HG03558 (cell line): ENCODE results near the gene KASH5.

ENCODE experiments used
- ATAC-seq: cut with Tn5 transposase; IDR thresholded peaks from one replicate; pipeline ENCODE4 v1.9.1; 2021; ENCODE audit warnings: moderate number of reproducible peaks; ENCODE audit not compliant: unreplicated experiment; ENCODE audit errors: extremely low read depth

KASH5 gene

GRCh38 chr19:49393881-49394280 lies 5.8 kb downstream of the KASH5 start:
- ATAC-seq: no peak

- ATAC-seq: no peak
Measured at GRCh38 chr19:49395581-49396407, 7.7 kb downstream of the KASH5 start.

- ATAC-seq: no peak
Measured at GRCh38 chr19:49396738-49397505, 8.9 kb downstream of the KASH5 start.

GRCh38 chr19:49398001-49398615 lies 10.1 kb downstream of the KASH5 start:
- ATAC-seq: no peak

- no peak for ATAC-seq
Measured at GRCh38 chr19:49398931-49399330, 10.9 kb downstream of the KASH5 start.

- ATAC-seq: no peak
Measured at GRCh38 chr19:49400029-49400428, 12.0 kb downstream of the KASH5 start.

DNA sequence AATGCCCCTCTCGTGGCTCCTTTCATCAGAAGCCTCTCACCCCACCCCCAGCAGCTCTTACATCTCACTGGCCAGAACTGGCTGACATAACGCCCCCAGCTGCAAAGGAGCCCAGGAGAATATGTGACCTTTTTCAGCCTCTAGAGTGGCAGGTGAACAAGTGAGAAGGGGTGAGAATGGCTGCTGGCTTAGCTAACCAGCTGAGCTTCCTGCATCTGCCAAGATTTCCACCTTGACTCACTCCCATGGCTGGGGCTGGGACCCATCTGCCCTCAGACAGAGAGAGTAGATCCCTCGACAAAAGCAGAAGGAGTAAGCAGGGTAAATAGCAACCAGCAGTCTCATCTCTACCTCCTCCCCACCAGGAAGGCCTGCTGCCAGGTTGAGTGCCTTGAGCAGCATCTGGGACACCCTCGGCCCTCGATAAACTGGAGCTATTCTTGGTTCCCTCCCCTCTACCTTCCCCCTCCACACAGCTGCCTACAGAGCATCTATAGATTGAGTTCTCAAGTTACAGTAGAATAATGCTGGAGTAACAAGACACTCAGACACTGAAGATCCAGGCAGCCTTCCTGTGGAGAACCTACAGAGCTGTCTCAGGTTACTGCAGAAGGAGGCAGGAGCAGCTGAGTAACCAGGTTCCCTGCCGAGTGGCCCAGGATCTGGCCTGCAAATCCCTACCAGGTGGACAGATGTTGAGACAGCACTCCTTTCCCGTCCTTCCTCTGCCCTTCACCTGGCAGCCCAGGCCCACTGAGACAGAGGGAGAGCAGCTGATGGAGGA lies 15.5 kb downstream of the KASH5 start:
- no peak for ATAC-seq

DNA sequence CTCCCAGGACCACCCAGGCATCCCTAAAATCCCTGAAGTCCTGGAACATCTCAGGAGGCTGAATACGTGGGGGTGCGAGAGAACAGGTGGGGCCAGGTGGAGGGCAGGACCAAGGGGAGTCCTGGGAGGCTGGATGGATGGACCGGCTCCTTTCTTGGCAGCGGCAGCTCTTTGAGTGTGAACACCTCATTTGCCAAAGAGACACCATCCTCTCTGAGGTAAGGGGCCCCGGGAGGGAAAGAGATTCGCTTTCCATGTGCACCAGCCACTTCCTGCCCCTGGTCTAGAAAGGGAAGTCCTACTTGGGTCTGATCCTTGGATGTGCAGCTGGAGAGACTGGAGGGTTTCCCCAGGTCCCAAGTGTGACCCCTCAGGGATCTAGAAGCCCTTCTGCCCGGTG lies 19.0 kb downstream of the KASH5 start:
- ATAC-seq: no peak

GRCh38 chr19:49407482-49408015 lies 19.5 kb downstream of the KASH5 start:
- ATAC-seq: no peak

GRCh38 chr19:49408816-49409440 lies 20.9 kb downstream of the KASH5 start:
- ATAC-seq: no peak

GRCh38 chr19:49409441-49410029 lies 21.5 kb downstream of the KASH5 start:
- no peak for ATAC-seq

DNA sequence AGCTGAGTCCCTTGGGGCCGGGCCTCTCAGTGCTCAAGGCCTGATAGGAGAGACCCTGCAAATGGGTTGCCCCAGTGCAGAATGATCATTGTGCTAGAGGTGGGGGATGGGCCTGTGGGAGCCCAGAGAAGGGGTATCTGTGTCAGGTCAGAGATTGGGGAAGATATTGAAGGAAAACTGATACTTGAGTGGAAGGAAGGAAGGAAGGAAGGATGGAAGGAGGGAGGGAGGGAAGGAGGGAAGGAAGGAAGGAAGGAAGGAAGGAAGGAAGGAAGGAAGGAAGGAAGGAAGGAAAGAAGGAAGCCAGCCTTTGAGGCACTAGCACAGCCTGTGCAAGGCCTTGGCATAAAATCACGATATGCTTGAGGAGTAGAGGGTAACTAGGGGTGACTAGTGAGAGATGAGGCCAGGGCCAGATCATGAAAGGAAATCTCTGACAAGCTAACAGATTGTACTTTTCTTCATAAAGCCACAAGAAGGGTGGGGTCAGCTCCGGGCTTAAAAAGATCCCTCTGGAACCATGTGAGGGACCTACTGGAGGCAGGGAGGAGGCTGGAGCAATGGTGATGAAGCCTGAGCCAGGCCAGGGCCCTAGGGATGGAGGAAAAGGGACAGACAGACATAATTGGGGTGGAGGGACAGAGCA lies 23.8 kb downstream of the KASH5 start:
- ATAC-seq: no peak

GRCh38 chr19:49413348-49413747 lies 25.3 kb downstream of the KASH5 start:
- ATAC-seq: no peak

DNA sequence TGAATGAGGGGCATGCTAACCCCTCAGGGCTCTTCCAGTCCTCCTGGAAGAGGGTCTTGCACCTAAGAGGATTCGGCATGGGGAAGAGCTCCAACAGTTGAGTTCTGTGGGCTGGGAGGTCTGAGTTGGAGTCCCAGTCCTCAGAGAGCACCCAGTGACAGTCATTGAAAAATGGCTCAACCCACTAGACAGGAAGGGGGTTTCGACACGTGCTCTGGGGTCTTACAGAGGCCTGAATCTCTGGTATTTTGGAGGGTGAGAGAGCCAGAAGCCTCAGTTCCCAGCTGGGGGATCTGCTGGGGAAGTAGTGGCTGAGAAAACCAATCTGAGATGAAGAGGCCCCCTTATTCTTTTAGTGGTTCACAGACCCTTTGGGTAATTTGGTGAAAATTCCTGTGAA lies 26.2 kb downstream of the KASH5 start:
- ATAC-seq: no peak

DNA sequence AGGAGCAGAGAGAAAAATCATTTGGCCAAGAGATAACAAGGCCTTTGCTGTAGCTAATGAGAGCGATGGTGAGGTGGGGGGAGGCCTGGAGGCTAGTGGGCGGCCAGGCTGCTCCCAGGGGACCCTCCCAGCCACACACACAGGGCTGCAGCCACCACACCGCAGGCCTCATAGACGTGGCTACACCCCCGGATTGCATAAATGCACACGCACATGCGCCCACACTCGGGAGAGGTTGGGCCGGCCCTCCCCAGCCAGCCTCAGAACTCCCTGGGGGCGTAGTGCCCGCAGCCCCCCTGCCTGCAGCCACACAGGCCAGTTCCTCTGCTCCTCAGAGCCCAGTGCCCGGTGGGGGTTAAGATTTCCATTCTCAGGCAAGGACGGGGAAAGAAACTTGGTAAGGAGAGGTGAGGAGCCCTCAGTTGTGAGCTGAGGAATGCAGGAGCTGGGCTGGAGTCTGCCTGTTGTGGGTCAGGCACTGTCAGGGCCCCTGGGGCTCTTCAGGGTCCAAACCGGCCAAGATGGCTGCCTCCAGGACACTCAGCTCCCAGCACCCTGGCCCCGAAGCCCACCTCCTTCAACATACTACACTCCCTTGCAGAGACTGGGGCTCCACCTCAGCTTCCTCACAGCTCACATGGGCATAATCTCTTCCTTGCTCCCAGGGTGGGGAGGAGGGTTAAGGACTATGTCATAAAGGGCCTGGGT lies 27.2 kb downstream of the KASH5 start:
- ATAC-seq: no peak

- no peak for ATAC-seq
Measured at GRCh38 chr19:49415810-49416200, 27.8 kb downstream of the KASH5 start.

DNA sequence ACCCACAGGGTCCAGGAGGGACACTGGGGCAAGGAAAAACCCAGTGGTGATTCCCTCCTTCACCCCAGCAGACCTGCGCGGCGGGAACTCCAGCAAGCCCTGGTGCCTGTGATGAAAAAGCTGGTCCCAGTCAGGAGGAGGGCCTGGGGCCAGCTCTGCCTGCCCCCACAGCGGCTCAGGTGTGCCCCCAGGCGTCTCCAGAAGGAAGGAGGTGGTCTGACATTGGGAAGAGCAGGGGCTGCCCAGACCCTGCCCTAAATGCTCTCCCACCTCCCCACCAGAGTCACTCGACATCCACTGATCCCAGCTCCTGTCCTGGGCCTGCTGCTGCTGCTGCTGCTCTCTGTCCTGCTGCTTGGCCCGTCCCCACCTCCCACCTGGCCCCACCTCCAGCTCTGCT lies 29.0 kb downstream of the KASH5 start:
- ATAC-seq: no peak

DNA sequence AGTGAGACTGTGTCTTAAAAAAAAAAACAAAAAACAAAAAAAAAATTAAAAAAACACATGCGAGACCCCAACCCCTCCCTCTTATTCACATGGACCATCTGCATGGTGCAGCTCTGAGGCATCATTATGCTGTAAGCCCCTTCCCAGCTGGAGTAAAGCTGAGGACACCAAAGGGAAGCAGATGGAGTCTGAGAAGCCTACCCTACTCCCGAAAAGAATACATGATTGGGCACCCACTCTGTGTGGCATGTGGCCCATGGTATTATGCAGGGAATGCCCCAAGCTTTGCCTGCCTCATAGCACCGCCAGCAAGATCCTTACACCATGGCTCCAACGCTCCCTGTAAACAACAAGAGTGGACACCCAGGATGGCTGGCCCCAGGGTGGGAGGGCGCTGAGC lies 30.5 kb downstream of the KASH5 start:
- no peak for ATAC-seq
